ENCODE data around the gene NFIB. TPM values are rescaled to one million over a fixed set of nuclear protein-coding genes. Genes with fewer than 3 reads are reported as not detected.

The NFIB gene
- total RNA-seq, 1 experiment from 2014 or later = 75.8 TPM

DNA sequence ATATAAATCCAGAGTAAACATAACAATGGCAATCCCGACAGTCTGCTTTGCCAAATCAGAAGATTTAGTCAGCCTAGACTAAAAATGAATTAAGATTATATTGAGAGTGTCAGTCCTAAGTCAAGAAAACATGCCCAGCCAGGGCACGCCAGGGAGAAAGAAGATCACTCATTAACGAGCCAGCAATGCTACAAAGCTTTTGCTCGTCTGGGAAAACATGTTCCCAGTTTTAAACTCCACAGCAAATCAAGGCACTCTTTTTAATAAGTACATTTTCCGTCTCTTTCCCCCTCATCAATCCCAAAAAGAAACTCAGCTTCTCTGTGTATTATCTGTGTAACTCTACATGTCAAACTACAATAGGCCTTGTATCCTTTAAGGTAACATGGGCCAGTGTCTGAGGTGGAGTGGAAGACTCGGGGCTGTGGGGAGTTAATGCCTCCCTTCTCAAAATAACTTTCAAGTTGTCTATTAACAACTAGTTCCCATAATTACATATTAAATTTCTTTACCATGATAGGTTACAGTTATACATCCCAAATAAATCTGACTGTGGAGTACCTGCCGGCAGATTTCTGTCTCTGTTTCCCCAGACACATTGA is 40.9 kb downstream of the NFIB start:
- no peak for DNase-seq
- peaks cover 43% of the 10 kb centered on the region for H3K4me1 Mint-ChIP-seq (ENCODE audit: low read depth, unreplicated experiment)
- peaks cover 21% of the 10 kb centered on the region for H3K36me3 Mint-ChIP-seq (ENCODE audit: insufficient read depth, unreplicated experiment)
- H3K9me3 Mint-ChIP-seq (ENCODE audit: low read depth, unreplicated experiment) = no peaks in the 10 kb centered on the region
- H3K27ac Mint-ChIP-seq (ENCODE audit: unreplicated experiment) = peak overlapping the region; percentile 42
- intact Hi-C loops (cut with micrococcal nuclease; ENCODE audit: unreplicated experiment) = no loop called here
- TF ChIP-seq, protein P1, sequence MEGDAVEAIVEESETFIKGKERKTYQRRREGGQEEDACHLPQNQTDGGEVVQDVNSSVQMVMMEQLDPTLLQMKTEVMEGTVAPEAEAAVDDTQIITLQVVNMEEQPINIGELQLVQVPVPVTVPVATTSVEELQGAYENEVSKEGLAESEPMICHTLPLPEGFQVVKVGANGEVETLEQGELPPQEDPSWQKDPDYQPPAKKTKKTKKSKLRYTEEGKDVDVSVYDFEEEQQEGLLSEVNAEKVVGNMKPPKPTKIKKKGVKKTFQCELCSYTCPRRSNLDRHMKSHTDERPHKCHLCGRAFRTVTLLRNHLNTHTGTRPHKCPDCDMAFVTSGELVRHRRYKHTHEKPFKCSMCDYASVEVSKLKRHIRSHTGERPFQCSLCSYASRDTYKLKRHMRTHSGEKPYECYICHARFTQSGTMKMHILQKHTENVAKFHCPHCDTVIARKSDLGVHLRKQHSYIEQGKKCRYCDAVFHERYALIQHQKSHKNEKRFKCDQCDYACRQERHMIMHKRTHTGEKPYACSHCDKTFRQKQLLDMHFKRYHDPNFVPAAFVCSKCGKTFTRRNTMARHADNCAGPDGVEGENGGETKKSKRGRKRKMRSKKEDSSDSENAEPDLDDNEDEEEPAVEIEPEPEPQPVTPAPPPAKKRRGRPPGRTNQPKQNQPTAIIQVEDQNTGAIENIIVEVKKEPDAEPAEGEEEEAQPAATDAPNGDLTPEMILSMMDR (IDR thresholded peaks at IDR 0.05; ENCODE audit: unreplicated experiment) = no peak
- CTCF ChIA-PET = interaction anchor here (0.6 kb wide), 1 partner anchor 53 kb away, joined by 6 read pairs; no protein-coding TSS in a partner anchor
- no TSS peak for BruUV-seq (replicated peaks)
- peak overlapping the region; percentile 48 for H3K4me3 Mint-ChIP-seq (ENCODE audit: low read depth, unreplicated experiment)
- no peaks in the 10 kb centered on the region for H3K27me3 Mint-ChIP-seq (ENCODE audit: unreplicated experiment)

- Mint-ChIP-seq H3K4me3 (ENCODE audit: low read depth, unreplicated experiment) (no peak overlapping the region), H3K27me3 (ENCODE audit: unreplicated experiment) (no peaks in the 10 kb centered on the region), H3K9me3 (ENCODE audit: low read depth, unreplicated experiment) (no peaks in the 10 kb centered on the region), H3K27ac (ENCODE audit: unreplicated experiment) (peak overlapping the region; percentile 35), H3K36me3 (ENCODE audit: insufficient read depth, unreplicated experiment) (peaks cover 16% of the 10 kb centered on the region), H3K4me1 (ENCODE audit: low read depth, unreplicated experiment) (peaks cover 41% of the 10 kb centered on the region)
- no TSS peak for BruUV-seq (replicated peaks)
- DNase-seq = no peak
- CTCF ChIA-PET = interaction anchor here (0.6 to 0.8 kb wide), 4 partner anchors 21 to 82 kb away, joined by 3 to 14 read pairs (median 4); no protein-coding TSS in a partner anchor
- TF ChIP-seq, protein P1 (IDR thresholded peaks at IDR 0.05; ENCODE audit: unreplicated experiment) = no peak
- intact Hi-C loops (cut with micrococcal nuclease; ENCODE audit: unreplicated experiment) = no loop called here
Measured at GRCh38 chr9:14271093-14271673, 42.8 kb downstream of the NFIB start.

DNA sequence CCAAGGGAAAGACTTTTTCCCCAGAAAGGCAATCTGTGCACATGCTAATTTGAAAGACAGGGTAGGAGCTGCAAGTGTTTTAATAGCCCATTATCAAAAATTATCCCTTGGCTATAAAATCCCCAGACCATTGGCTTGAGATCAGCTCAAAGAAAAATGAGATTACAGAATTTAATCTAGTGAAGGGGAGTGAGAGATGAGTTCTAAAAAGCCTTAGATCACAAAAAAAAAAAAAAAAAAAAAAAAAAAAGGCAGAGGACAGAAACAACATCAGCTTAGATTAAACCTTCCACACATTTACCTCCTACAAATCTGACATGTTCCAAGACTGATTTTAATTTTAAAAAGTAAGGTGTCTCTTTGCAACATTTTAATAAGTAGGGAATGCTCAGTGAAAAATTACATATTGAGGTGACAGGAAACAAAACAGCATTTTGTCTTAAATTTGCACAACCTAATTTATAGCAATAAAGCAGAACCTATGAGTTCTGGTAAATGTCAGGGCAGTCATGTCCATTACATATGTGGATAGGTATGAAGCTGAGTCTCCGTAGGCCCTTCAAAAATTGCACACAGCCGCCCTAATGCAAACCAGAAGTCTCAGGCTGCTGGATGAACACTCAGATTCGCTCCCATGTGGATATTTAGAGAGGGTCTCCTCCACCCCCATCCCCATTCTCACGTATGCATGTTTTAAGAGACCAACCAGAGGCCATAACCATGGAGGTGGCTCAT is 43.4 kb downstream of the NFIB start:
- CTCF ChIA-PET = interaction anchor here (0.6 to 0.7 kb wide), 3 partner anchors 36 to 83 kb away, joined by 3 to 5 read pairs (median 3); no protein-coding TSS in a partner anchor
- H3K4me1 Mint-ChIP-seq (ENCODE audit: low read depth, unreplicated experiment) = peaks cover 41% of the 10 kb centered on the region
- H3K27me3 Mint-ChIP-seq (ENCODE audit: unreplicated experiment) = no peaks in the 10 kb centered on the region
- no peak overlapping the region for H3K27ac Mint-ChIP-seq (ENCODE audit: unreplicated experiment)
- no peak overlapping the region for H3K4me3 Mint-ChIP-seq (ENCODE audit: low read depth, unreplicated experiment)
- intact Hi-C loops (cut with micrococcal nuclease; ENCODE audit: unreplicated experiment) = no loop called here
- no peak for DNase-seq
- H3K9me3 Mint-ChIP-seq (ENCODE audit: low read depth, unreplicated experiment) = peaks cover 2% of the 10 kb centered on the region
- no TSS peak for BruUV-seq (replicated peaks)
- H3K36me3 Mint-ChIP-seq (ENCODE audit: insufficient read depth, unreplicated experiment) = peaks cover 16% of the 10 kb centered on the region
- TF ChIP-seq, protein P1 (IDR thresholded peaks at IDR 0.05; ENCODE audit: unreplicated experiment) = no peak

- Mint-ChIP-seq H3K4me1 (ENCODE audit: low read depth, unreplicated experiment) (peaks cover 38% of the 10 kb centered on the region), H3K9me3 (ENCODE audit: low read depth, unreplicated experiment) (peaks cover 2% of the 10 kb centered on the region), H3K4me3 (ENCODE audit: low read depth, unreplicated experiment) (no peak overlapping the region), H3K27me3 (ENCODE audit: unreplicated experiment) (no peaks in the 10 kb centered on the region), H3K27ac (ENCODE audit: unreplicated experiment) (no peak overlapping the region), H3K36me3 (ENCODE audit: insufficient read depth, unreplicated experiment) (peaks cover 12% of the 10 kb centered on the region)
- intact Hi-C loops (cut with micrococcal nuclease; ENCODE audit: unreplicated experiment) = no loop called here
- CTCF ChIA-PET = no interaction called here
- no TSS peak for BruUV-seq (replicated peaks)
- DNase-seq = no peak
- TF ChIP-seq, protein P1 (IDR thresholded peaks at IDR 0.05; ENCODE audit: unreplicated experiment) = no peak
Measured at GRCh38 chr9:14269916-14270315, 44.0 kb downstream of the NFIB start.

Measured in Calu3 (cell line).